HG02610 (cell line): ENCODE data around the gene ADSL.
"Not testable (repeated sequence)": the region's sequence is repeated elsewhere in the genome, so short reads cannot be mapped to it uniquely, and the experiment has no call there.

ENCODE experiments used
- ATAC-seq: cut with Tn5 transposase; IDR thresholded peaks from one replicate; pipeline ENCODE4 v1.9.1; 2021; ENCODE audit warnings: mild to moderate bottlenecking, moderate library complexity; ENCODE audit not compliant: unreplicated experiment

The ADSL gene

DNA sequence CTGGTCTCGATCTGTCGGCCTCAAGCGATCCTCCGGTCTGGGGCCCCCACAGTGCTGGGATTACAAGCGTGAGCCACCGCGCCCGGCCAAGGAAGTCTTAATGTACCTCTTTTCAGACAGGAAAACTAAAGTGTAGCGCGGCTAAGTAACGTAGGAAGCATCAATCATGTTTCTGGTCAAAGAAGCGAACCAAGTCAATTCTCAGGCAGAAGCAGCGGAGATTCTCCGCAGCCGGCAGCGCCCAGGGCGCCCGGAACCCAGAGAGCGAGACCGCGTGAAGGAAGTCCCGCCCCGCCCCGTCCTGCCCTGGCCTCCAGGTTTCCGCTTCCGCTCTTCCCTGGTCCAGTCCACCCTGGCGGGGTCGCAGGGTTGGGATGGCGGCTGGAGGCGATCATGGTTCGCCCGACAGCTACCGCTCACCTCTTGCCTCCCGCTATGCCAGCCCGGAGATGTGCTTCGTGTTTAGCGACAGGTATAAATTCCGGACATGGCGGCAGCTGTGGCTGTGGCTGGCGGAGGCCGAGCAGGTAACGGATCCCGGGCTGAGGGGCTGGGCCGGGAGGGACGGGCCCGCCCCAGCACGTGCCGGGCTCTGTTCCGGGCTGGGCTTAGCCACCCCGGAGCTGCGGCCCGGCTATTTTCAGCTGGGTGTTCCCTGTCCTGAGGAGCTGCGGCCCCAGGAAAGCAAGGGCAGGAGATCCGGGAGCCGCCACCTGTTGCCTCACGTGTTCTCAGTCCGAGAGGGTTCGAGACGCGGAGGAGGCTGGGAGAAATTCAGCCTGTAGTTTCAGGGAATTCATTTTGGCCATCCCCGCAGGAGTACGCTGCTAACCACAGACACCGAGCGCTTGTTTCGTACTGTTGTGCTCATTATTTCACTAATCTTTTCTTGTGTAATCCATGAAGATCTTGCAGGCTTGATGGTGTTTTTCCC, at the start of gene ADSL:
Gene ADSL, plus strand, starts transcription at position 316 of the 934 bp plus-strand sequence. Its CDS starts 59 bp downstream, at position 375.
- peak; percentile 84 for ATAC-seq

DNA sequence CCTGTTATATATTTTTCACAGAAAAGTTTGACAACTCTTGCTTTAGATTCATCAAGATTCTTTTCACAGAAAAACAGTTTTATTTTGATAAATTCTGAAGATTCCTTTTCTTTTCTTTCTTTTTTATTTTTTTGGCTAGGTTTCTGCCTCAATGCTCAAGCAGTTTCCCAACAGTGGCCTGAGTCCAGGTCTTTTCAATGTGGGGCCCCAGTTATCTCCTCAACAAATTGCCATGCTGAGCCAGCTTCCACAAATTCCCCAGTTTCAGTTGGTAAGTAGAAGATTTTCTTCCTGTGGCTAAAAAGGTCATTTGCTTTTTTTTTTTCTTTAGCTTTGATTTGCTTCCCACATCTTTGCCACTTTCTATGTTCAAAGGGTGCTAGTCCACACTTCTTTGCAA, 46.0 kb upstream of the ADSL start:
- ATAC-seq: no peak

DNA sequence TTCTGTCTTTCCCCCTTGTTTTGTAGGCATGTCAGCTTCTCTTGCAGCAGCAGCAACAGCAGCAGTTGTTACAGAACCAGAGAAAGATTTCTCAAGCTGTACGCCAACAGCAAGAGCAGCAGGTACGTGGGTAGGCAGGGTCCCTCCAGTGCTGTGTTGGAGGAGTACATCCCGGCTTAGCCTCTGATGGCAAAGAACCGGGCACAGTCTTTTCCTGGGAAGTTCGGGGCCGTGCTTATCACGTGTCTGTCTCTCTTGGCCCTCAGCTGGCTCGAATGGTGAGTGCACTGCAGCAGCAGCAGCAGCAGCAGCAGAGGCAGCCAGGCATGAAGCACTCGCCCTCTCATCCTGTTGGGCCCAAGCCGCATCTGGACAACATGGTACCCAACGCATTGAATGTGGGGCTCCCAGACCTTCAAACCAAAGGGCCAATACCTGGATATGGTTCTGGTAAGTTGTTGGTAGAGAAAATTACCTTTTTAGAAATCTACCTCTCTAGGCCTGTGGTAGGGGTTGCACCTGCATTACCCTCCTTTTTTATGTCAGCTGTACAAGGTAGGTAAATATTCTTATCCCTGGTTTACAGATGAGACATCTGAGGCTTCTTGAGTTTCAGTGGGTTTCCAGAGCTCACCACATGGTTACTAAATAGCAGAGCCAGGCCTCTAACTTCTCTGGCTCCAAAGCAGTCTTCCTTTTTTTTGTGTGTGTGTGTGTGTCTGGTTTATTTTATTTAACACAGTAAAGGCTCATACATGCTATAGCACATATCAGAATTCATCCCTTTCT, 45.2 kb upstream of the ADSL start:
- ATAC-seq: peak; percentile 89

DNA sequence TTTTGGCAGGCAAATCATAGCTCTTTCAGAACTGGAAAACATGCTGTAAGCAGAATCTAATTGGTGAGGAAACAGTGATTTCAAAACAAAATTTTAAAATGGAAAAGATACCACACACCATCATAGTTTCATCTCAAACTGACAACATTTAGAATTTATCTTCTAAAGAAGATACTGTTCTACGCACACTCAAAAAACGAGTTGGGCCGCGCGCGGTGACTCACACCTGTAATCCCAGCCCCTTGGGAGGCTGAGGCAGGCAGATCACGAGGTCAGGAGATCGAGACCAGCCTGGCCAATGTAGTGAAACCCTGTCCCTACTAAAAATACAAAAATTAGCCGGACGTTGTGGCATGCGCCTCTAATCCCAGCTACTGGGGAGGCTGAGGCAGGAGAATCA, 44.2 kb upstream of the ADSL start:
- no peak for ATAC-seq

DNA sequence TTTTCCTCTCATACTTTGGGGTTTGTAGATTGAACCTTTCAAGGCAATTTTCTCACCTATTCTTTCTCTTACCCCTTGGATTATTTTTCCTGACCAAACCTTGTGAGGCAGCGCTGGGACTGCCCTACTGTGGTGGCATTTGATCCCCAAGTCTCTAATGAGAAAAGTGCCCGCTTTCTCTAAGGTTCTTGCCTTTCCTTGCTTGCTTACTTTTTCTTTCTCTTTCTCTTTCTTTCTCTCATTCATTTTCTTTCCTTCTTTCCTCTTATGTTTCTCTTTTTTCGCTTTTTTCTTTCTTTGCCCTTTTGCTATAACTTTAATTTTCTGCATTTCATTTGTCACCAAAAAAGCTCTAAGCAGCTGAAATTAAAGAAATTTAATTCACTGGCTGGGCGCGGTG, 40.7 kb upstream of the ADSL start:
- no peak for ATAC-seq

DNA sequence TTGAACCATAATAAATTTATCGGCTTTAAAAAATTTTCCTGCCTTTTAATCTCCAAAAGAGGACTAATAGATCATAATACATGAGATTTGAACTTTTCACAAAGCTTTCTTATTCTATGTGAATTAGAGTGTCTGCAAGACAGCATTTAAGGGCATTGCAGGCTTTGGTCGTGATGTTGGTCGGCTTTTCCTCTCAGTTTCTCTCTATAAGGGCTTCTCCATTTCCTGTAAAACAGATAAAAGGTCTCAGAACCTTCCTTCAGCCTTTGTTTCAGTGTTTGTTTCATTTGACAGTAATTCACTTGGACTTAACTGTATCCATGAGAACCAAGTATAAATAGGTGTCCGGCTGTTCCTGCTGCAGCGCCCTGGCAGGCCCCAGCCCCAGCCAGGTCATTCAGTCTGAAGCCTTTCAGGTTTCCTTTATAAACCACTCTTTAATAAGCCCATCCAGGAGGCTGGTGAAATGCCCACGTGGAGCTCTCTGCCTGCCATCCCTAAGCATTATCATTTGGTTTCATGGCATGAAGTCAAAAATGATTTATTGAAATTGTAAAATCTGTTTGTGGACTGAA, 37.2 kb upstream of the ADSL start:
- no peak for ATAC-seq

DNA sequence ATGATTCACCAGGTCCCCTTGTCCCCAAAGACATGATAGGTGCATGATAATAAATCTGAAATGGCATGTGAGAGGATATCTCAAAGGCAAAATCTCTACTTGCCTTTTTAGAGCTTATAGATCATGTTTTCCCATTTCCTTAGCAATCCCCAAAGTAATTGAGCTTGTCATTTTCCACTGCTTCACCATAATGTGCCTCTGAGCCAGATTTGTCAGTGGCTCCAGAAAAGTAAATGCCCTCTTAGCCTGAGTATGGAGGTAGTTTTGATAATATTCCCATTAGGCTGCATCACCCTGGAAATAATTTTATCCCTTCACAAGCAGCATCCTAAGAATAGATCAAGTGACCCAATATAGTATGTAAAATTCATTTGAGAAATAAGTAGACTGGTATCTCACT, 36.7 kb upstream of the ADSL start:
- ATAC-seq: no peak

DNA sequence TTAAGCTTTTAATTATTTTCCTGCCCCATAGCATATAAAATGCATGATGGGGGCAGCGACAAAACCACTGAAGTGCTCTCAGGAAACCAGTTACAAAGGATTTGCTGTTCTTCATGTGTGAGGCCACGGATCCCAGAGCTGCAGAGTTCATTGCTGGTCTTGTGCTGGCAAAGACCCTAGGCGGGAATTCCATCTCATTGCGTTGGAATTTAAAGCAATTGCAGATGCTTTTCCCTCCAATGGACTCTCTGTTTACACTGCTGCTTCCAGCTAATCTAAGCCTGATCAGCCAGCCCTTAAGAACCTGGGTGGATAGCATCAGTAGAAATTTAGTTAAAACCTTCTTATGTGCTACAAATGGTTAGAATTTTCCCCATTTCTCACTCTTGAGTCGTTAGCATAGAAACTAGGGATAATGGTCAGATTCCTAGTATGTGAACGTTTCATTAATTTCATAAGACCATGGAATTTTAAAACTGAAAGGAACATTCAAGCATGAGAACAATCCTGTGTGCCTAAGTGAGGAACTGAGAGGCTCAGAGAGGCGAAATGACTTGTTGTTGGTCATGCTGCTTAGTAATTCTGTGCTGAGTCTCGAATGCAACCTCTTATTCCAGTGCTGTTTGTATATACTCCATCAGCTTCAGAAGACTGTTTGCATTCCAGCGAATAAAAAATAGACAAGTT, 36.1 kb upstream of the ADSL start:
- no peak for ATAC-seq

DNA sequence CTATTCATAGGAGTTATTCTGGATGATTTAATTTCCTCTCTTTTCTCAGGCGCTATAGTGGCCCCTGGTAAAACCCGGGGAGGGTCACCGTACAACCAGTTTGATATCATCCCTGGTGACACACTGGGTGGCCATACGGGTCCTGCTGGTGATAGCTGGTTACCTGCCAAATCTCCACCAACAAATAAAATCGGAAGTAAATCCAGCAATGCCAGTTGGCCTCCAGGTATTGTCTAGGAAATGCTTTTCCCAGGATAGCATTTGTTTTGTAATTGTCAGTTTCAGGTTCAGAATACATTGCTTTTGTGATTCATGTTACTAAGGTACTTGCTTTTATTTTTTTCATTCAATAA, 35.6 kb upstream of the ADSL start:
- no peak for ATAC-seq

DNA sequence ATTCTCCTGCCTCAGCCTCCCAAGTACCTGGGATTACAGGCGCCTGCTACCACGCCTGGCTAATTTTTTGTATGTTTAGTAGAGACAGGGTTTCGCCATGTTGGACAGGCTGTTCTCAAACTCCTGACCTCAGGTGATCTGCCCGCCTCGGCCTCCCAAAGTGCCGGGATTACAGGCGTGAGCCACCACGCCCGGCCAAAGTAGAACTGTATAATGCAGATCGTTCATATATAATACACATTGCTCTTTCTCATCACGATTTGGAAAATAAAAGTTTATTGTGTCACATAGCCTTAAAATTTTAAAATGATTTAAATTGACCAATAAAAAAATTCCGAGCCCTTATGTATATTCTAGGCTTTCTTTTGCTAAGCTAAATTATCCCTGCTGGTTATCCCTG, 34.7 kb upstream of the ADSL start:
- not testable (repeated sequence) for ATAC-seq

DNA sequence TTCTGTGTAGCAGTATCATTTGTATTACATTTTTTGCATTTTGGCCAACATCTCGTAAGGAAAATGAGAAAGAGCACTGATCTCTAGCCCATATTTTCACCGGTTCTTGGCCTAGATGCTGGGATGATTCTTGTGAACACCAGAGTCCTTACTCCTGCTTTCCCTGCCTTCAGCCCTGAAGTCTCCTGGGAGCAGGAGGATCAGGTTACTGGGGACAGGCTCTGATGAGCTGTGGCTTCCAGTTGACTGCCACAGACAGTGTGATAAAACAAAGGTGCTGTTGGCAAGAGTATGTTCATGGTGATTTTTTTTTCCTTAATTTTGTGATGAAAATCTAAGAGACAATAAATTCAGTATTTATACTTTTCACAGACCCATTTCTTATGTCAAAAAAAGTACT, 34.2 kb upstream of the ADSL start:
- no peak for ATAC-seq

DNA sequence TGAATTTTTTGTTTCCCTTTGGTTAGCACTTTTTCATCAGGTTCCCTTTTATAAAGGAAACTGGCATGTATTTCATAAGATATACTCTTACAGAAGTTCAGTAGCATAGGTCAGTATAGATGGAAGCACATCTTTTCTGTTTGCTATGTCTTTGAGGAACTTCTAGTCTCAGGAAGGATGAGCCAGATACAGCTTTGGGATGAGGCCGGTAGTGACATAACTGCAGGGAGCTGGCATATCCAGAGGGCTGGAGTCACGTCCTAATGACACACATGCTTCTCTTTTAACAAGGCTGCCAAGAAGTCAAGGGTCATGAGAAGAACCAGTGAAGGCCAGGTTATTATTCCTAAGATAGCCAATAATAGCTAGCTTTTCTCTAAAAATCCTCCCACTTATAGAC, 33.3 kb upstream of the ADSL start:
- no peak for ATAC-seq

DNA sequence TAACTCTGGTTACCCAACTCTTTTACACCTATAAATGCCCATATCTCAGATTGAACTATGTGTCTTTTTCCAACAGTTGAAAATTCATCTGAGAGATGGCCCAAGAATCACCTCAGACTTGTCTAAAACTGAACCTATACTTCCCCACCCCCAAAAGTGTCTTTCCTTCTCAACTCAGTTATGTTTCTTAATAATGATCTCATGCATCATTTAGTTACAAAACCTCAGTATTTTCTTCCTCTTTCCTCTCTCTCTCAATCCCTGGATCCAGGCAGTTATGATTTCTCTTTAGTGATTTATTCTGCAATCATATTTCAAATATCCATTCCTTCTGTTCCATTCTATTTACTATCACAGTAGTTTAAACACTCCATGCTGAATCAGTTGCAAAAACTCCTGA, 32.3 kb upstream of the ADSL start:
- ATAC-seq: no peak

DNA sequence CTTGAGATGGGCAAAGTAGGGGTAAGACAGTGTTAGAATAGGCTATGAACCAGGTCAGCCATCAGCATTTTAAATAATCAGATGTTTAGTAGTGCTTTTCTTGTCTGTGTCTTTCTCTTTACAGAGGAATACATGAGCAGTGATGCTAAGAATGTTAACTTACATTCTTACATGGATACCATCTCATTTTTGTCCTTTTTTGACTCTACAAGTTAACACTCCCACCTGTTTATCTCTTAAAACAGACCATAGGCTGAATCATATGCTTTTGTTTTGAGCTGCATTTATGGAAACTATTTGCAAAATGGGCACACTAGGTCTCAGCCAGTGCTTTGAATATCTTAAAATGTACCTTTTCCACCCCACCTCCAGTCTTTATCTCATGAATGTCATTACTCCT, 25.6 kb upstream of the ADSL start:
- no peak for ATAC-seq

DNA sequence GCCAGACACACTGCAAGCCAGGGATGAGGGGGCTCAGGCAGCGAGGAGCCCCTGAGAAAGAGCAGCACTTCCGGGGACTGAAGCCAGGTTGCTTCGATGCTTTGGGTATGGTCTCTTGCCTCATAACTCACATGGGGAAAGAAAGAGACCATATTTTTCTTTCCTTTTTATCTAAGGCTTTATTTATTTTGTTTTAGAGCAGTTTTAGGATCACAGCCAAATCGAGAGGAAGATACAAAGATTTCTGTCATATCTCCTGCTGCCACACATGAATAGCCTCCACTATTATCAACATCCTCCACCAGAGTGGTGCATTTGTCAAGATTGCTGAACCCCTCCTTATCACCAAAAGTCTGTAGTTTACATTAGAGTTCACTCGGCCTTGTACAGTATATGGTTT, 24.3 kb upstream of the ADSL start:
- ATAC-seq: no peak

DNA sequence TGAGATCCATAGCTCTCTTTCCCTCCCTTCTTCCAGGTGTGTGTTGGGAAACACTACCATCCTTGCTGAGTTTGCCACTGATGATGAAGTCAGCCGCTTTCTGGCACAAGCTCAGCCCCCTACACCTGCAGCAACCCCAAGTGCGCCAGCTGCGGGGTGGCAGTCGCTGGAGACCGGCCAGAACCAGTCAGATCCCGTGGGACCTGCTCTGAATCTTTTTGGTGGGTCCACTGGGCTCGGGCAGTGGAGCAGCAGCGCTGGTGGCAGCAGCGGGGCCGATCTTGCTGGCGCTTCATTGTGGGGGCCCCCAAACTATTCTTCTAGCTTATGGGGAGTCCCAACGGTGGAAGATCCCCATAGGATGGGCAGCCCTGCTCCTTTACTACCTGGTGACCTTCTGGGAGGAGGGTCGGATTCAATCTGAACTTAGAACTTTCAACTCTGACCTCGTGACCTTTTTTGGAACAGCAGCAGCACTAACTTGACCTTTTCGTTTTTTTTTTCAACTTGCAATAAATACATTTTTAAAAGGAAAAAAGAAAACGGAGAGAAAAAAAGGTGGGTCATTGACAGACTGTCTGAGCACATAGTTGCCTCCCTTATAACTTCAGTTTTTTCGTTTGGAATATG, 23.4 kb upstream of the ADSL start:
- no peak for ATAC-seq

DNA sequence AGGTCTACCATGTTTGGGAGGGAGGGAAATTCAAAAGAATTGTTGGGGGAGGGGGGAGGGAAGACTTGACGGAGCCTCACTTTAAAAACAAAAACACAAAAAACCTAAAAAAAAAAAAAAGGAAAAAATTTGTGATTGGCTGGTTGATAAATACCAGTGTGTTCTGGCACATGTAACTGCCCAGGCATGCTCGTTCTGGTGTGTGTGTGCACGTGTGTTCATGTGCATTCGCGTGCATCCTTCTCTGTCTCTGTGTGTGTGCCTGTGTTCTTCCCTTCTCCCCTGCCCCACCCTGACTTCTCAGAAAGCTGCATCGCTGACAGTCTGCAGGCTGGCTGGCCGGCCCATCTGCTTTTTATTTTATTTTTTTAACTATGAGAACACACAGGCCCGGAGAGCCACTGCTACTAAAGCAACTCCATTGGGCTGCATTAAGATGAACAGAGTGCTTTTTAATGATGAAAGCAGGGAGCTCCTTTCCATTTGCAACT, 22.6 kb upstream of the ADSL start:
- ATAC-seq: no peak

DNA sequence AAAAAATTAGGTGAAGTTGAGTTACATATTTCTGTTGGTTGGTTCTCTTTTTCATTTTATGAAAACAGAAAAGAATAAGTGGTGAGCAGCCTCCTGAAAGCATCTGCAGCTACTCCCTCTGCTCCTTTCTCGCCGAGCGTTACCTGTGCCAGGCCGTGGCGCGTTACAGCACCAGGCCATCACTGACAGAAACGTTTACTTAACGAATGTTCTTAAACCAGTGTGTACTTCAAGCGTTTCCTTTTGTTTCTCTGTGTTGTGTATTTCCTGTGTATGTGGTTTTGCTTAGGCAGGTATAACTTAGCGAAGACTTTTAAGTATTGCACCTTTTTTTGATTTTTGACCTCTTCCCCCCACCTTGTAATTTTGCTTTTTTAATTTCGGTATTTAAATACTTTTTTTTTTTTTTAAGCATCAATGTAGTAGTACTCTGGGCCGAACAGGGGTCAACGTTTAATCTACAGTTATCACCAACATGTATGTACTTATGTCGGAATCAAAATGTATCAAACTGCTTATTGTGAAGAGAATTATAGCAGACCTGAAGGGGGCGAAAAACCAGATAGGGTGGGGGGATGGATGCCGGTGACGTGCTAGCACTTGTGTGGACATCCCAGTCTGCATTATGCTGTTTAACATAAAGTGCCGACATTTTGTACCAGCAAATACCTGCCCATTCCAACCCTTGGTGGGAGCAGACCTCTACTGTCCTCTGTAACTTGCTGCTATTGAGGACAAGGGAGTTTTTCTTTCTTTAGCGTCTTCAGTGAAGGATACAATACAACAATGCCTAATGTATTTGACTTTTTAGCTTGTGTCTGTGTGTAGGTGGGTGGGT, 21.6 kb upstream of the ADSL start:
- no peak for ATAC-seq

DNA sequence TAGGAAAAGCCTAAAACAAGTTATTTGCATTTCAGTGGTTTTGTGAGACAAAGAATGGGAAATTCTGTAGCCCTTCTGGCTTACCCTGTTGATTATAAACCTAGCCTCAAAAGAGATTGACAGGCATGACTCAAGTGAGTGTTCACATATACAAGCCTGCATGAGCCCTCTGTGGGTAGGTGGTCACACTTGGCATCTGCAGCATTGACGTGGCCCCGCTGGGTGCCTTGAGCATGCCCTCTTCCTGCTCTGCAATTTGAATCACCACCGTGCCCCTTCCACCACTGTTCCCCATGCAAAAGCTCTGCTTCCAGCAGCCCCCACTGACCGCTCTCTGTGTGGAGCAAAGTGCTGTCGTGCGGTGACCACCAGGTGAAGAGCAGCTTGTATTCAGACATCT, 21.0 kb upstream of the ADSL start:
- ATAC-seq: no peak
